ENCODE results near the gene SCRG1.

GRCh38 chr4:173382349-173382748 is 16.6 kb downstream of the SCRG1 start:
- TF ChIP-seq POLR2A (IDR thresholded peaks at IDR 0.05; ENCODE audit: low read length) (no peak), GATA1 (IDR thresholded peaks at IDR 0.05; ENCODE audit: low read depth, low read length) (no peak)

Data from erythroblast (primary cell).